GM19463 (cell line): ENCODE measurements around the gene MEG3.

Experiments used
- ATAC-seq: cut with Tn5 transposase; IDR thresholded peaks from one replicate; pipeline ENCODE4 v1.9.1; 2021; ENCODE audit warnings: mild to moderate bottlenecking, moderate library complexity; ENCODE audit not compliant: unreplicated experiment

MEG3 gene

GRCh38 chr14:100844421-100844820 lies 18.5 kb downstream of the MEG3 start:
- no peak for ATAC-seq

- no peak for ATAC-seq
These were observed 18.9 kb downstream of the MEG3 start for GRCh38 chr14:100844846-100845245.

DNA sequence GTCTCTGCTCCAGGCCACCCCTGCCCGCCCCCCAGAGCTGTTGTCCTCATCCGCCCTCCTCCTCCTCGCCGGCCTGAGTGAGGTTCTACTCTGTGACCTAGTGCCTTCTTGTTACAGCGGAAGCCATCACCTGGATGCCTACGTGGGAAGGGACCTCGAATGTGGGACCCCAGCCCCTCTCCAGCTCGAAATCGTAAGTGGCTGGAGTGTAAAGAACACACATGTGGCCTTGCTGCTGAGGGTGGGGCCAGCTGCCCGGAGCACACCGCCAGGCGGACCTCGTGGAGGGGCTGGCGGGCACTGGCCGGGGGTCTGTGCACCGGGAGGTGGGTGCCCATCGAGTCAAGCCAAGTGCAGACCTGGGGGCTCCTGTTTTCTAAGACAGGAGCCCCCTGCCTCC lies 19.4 kb downstream of the MEG3 start:
- ATAC-seq: no peak

- ATAC-seq: no peak
These were observed 20.5 kb downstream of the MEG3 start for GRCh38 chr14:100846309-100846859.

DNA sequence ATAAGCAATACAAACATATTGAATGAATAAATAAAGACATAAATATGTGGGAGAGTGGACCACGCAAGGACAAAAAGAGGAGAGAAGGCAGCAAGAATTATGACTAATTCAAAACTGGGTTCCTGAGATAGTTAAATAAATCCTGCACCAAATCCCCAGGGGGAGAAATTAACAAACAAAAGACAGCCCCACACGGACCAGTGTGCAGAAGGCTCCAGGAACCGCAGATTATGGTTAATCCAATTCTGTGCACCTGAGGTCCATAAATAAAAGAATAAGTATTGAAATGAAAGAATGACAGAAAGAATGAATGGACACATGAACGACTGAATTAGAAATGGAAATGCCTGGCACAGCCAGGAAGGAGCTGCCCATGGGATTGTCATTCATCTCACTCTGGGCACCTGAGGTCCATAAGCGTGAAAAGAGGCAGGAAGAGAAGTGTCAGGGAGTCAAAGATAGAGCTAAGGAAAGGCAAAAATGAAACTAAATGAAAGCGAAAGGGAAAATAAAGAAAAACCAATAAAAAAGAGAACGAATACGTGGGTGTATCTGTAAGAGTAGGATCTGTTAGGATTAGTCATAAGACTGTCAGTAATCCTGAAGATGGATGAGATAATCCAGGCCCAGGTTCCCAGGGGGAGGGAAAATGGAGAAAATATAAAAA lies 23.3 kb downstream of the MEG3 start:
- no peak for ATAC-seq

- ATAC-seq: peak; percentile 53
These were observed 25.1 kb downstream of the MEG3 start for GRCh38 chr14:100850841-100851585.

DNA sequence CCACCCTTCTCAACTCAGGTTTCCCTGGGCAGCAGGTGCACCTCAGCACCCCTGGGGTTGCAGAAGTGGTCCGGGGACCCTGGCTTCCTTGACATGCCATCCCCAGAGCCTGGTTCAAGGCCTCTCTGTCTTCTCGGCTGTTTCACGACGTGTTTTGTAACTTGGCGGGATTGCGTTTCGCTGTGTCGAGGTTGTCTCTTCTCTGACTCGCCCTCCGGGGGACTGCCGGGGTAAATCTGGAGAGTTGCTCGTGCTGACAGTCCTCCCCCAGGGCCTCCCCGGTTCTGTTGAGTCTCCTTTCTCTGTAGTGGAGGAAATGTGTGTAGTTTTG lies 25.6 kb downstream of the MEG3 start:
- ATAC-seq: no peak

DNA sequence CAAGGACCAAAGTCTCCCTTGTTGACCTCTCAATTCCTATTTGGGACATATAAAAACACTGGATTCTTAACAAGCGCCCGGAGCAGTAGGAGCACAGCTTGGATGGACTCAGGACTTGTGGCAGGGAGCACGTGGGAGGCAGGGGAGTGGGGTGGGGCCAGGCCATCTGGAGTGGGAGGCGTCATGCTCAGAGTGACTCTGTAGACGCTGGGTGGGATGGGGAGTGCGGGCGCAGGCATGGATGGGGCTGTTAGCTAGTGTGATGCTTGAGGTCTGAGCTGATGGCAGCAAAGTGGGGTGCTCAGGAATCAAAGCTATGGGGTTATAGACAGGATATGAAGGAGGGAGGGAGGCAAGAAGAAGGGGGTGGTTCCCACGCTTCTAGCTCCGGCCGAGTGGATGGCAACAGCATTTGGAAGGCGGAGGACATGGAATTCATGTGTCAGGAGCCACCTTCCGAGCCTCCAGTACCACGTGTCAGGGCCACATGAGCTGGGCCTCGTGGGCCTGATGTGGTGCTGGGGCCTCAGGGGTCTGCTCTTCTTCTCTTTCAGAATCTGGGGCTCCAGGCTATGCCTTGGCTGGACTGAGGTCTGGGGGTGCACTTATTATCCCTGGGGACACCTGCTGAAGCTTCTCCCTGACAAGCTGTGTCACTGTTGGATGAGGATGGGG lies 26.2 kb downstream of the MEG3 start:
- no peak for ATAC-seq

DNA sequence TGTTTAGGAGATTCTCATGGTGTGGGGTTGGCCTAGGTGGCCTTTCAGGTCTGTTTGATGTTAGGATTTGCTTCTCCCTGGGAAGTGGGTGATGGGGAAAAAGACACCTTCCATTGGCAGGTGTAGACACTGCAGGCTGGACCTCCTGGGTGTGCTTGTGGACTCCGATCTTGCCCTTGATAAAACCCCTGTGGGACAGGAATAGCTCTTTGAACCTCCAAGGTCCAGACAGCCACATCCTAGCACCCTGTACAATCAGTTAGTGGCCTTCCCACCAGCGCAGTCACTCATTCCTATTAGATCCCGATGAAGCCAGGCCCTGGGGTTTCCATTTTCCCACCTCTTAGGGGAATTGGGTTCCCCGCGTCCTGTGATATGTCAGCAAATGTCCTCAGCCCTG lies 28.5 kb downstream of the MEG3 start:
- ATAC-seq: no peak

- ATAC-seq: no peak
These were observed 29.5 kb downstream of the MEG3 start for GRCh38 chr14:100855256-100855930.

DNA sequence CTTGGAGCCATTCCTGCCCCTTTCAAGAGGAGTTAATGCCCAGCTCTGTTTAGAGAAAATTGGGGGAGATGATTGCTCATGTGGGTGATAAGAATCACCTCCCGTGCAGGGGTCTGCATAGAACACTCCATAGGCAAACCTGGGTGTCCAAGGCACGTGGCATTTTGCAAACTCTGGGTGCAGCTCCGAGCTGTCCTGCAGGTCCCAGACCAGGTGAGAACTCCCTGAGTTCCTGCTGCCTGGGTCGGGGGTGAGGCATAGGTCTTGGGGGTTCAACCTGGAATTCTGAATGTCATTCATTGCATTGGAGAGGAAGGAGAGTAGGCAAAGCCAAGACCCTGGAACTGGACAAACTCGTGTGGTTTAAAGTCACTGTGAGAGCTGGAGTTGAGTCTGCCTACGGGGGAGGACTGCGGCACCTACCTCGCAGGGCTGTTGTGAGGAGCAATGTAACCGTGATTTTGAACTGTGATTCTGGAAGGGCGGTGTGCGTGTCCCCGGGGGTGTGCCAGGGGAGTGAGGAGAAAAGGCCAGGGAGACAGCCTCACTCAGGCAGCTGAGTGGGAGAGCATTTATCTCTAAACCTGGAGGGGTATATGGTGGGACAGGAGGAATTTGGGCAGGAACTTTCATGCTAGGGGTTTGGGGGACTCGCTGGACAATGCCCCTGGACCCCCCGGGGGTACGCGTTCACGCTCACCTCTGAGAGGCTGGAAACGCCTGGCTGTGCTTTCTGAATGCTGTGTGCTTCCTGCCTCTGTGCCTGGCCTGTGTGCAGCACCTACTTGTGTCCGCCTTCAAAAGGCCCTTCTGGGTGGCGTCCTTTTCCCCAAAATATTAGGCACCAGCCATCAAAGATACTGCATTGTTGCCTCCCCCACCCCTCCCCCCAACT lies 30.4 kb downstream of the MEG3 start:
- no peak for ATAC-seq

GRCh38 chr14:100857233-100857922 lies 31.5 kb downstream of the MEG3 start:
- ATAC-seq: no peak

- no peak for ATAC-seq
These were observed 32.3 kb downstream of the MEG3 start for GRCh38 chr14:100857923-100858837.

DNA sequence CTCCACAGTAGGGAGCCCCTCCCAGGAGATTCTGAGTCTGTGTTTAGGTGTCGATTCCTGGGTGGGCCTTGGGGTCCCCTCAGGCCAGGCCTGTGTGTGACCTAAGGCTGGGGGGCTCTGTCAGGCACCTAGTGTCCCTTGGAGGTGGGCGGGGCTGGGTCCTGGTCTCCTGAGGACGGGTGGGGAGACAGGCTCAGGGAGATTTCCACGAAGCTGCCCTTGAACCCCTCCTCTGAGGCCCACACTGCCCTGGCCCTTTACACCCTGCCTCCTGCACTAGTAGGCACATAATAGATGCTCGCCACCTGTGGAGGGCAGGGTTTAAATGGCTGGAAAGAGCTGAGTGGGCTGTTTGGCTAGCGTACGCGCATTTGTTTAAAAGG lies 32.9 kb downstream of the MEG3 start:
- no peak for ATAC-seq

DNA sequence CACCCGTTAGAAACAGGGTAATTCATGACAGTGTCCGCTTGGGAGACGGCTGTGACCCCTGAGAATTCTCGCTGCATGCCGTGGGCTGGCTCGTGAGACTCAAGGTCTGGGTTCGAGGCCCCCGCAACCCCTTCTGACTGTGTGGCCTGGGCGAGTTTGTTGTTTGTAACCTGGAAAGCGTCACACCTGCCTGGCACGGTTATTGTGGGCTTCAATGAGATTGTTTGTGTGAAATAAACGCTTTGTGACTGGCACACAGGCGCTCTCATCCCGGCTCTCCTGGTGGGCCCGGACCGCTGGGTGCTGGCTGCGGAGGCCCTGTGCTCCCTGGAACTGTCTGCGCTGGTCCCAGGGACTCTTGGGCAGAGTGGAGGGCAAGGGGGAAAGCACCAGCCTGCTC lies 33.9 kb downstream of the MEG3 start:
- ATAC-seq: no peak

DNA sequence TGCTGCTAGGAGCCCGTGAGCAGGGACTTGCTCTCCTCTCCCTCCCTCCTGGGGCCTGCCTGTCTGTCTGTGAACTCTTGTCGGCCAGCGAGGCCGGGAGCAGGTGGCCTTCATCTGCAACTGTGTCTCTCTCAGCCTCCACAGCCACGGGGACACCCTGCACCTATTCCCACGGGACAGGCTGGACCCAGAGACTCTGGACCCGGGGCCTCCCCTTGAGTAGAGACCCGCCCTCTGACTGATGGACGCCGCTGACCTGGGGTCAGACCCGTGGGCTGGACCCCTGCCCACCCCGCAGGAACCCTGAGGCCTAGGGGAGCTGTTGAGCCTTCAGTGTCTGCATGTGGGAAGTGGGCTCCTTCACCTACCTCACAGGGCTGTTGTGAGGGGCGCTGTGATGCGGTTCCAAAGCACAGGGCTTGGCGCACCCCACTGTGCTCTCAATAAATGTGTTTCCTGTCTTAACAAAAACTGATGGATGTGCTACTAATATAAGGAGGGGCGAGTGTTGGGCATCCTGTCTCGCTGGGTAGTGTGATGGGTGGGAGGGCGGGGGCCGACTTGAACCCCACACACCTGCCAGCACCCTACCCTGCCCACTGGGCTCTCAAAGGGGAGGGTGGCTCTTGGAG lies 34.8 kb downstream of the MEG3 start:
- no peak for ATAC-seq

- no peak for ATAC-seq
These were observed 35.4 kb downstream of the MEG3 start for GRCh38 chr14:100861188-100861936.

DNA sequence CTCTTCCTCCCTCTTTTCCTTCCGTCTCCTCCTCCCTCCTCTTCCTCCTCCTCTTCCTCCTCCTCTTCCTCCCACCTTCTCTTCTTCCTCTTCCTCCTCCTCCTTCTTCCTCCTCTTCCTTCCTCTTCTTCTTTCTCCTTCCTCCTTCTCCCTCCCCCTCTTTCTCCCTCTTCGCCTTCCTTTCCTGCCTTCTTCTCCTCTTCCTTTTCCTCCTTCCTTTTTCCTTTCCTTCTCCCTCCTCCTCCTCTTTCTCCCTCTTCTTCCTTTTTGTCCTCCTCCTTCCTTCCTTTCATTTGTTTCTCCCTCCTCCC lies 36.0 kb downstream of the MEG3 start:
- ATAC-seq: no peak
